CD8-positive, alpha-beta memory T cell (primary cell): ENCODE measurements around the gene CCDC60. TPM values are rescaled to one million over a fixed set of nuclear protein-coding genes. Genes with fewer than 3 reads are reported as not detected.

ENCODE experiments used
- CTCF ChIA-PET: fragments of 350-600 bp; sonication (Branson Sonifier 250); formaldehyde crosslinking; loops from one replicate; lab custom pipeline; 2021; ENCODE audit warnings: antibody characterized with exemption; lab: Charles Lee
- POLR2A ChIA-PET: fragments of 350-600 bp; sonication (Branson Sonifier 250); formaldehyde crosslinking; loops from one replicate; lab custom pipeline; 2021; ENCODE audit warnings: antibody characterized with exemption; lab: Charles Lee
- DNase-seq, 5 donors: peaks; one replicate each; pipeline versions ENCODE4 v3.0.0 to v3.0.0-alpha.2; 2020 to 2022; ENCODE audit warnings: mixed read lengths in 1 of 5
- H3K27ac ChIP-seq: one replicate; pipeline ENCODE4 v1.7.0; 2013; ENCODE audit warnings: low read depth, mild to moderate bottlenecking, low read length, moderate library complexity
- H3K27me3 ChIP-seq: 2 replicates; pipeline ENCODE4 v1.7.0; 2013; ENCODE audit warnings: low read length, mild to moderate bottlenecking; ENCODE audit not compliant: insufficient read depth, poor library complexity, severe bottlenecking
- H3K36me3 ChIP-seq: 2 replicates; pipeline ENCODE4 v1.7.0; 2013; ENCODE audit warnings: mild to moderate bottlenecking, low read length, moderate library complexity; ENCODE audit not compliant: insufficient read depth
- H3K4me1 ChIP-seq: 2 replicates; pipeline ENCODE4 v1.7.0; 2013; ENCODE audit warnings: mild to moderate bottlenecking, low read length, moderate library complexity; ENCODE audit not compliant: insufficient read depth
- H3K4me3 ChIP-seq: 2 replicates; pipeline ENCODE4 v1.7.0; 2013; ENCODE audit warnings: mild to moderate bottlenecking, low read length
- H3K9me3 ChIP-seq: 2 replicates; pipeline ENCODE4 v1.7.0; 2013; ENCODE audit warnings: mild to moderate bottlenecking, low read length
- H3K27ac Mint-ChIP-seq, 8 donors: one replicate each; pipeline ENCODE4 v1.8.0; 2020 to 2021; ENCODE audit warnings: mixed read lengths in 8 of 8, mild to moderate bottlenecking in 6 of 8, inconsistent platforms in 3 of 8, moderate library complexity in 3 of 8
- H3K27me3 Mint-ChIP-seq, 2 donors: one replicate each; pipeline ENCODE4 v1.8.0; 2020 to 2021; ENCODE audit warnings: mixed read lengths in 2 of 2, mild to moderate bottlenecking in 1 of 2, moderate library complexity in 1 of 2
- H3K36me3 Mint-ChIP-seq, 3 donors: one replicate each; pipeline ENCODE4 v1.8.0; 2020 to 2021; ENCODE audit warnings: mixed read lengths in 3 of 3, inconsistent platforms in 1 of 3, mild to moderate bottlenecking in 1 of 3
- H3K4me1 Mint-ChIP-seq, 3 donors: one replicate each; pipeline ENCODE4 v1.8.0; 2020 to 2021; ENCODE audit warnings: mixed read lengths in 3 of 3, inconsistent platforms in 1 of 3, mild to moderate bottlenecking in 1 of 3
- H3K4me3 Mint-ChIP-seq, 7 donors: one replicate each; pipeline ENCODE4 v1.8.0; 2020 to 2021; ENCODE audit warnings: mixed read lengths in 7 of 7, mild to moderate bottlenecking in 6 of 7, moderate library complexity in 4 of 7, inconsistent platforms in 2 of 7
- H3K9me3 Mint-ChIP-seq, 5 donors: one replicate each; pipeline ENCODE4 v1.8.0; 2020 to 2022; ENCODE audit warnings: mixed read lengths in 5 of 5, mild to moderate bottlenecking in 3 of 5, moderate library complexity in 2 of 5, inconsistent platforms in 1 of 5
- polyA plus RNA-seq: library from polyadenylated mRNA; unstranded; fragments of 300-500 nt; fragmentation: Illumina TruSeq; gene quantifications from one replicate; pipeline ENCODE4 v1.2.3, GENCODE V29; 2021
- total RNA-seq, 2 experiments: library from RNA; stranded (reverse); gene quantifications; one replicate each; pipeline ENCODE4 v1.2.3, GENCODE V29; 2021

CCDC60 gene
- total and polyA plus RNA-seq, 3 experiments from 2014 or later: not detected

- H3K27ac ChIP-seq: no peak overlapping the region
- H3K36me3 Mint-ChIP-seq: no peaks in the 10 kb centered on the region
- peaks cover 0 to 2% of the 10 kb centered on the region in 2 donors for H3K27me3 Mint-ChIP-seq
- ChIA-PET POLR2A (no interaction called here), CTCF (no interaction called here)
- no peak overlapping the region for H3K27ac Mint-ChIP-seq
- no peak overlapping the region for H3K4me3 ChIP-seq
- H3K36me3 ChIP-seq: no peaks in the 10 kb centered on the region
- no peaks in the 10 kb centered on the region for H3K4me1 Mint-ChIP-seq
- H3K9me3 ChIP-seq: no peaks in the 10 kb centered on the region
- H3K27me3 ChIP-seq: no peaks in the 10 kb centered on the region
- no peak overlapping the region for H3K4me3 Mint-ChIP-seq
- H3K9me3 Mint-ChIP-seq: peaks cover 0 to 5% (median 0%) of the 10 kb centered on the region in 5 donors
- no peak for DNase-seq
- H3K4me1 ChIP-seq: no peaks in the 10 kb centered on the region
Observed at GRCh38 chr12:119381471-119382235, 47.1 kb downstream of the CCDC60 start.

GRCh38 chr12:119383206-119383605 lies 48.7 kb downstream of the CCDC60 start:
- Mint-ChIP-seq H3K36me3 (no peaks in the 10 kb centered on the region), H3K9me3 (peaks cover 0 to 5% (median 0%) of the 10 kb centered on the region in 5 donors), H3K4me1 (no peaks in the 10 kb centered on the region), H3K27ac (no peak overlapping the region), H3K27me3 (peaks cover 2 to 5% of the 10 kb centered on the region in 2 donors), H3K4me3 (no peak overlapping the region)
- CTCF ChIA-PET: no interaction called here
- no peaks in the 10 kb centered on the region for H3K4me1 ChIP-seq
- POLR2A ChIA-PET: no interaction called here
- H3K9me3 ChIP-seq: no peaks in the 10 kb centered on the region
- no peaks in the 10 kb centered on the region for H3K36me3 ChIP-seq
- DNase-seq: no peak
- no peak overlapping the region for H3K4me3 ChIP-seq
- H3K27me3 ChIP-seq: no peaks in the 10 kb centered on the region
- no peak overlapping the region for H3K27ac ChIP-seq

GRCh38 chr12:119384340-119384739 lies 49.8 kb downstream of the CCDC60 start:
- POLR2A ChIA-PET: no interaction called here
- Mint-ChIP-seq H3K4me1 (no peaks in the 10 kb centered on the region), H3K36me3 (no peaks in the 10 kb centered on the region), H3K27ac (no peak overlapping the region), H3K9me3 (peaks cover 0 to 5% (median 0%) of the 10 kb centered on the region in 5 donors), H3K27me3 (peaks cover 4 to 5% of the 10 kb centered on the region in 2 donors), H3K4me3 (no peak overlapping the region)
- Histone ChIP-seq H3K27me3 (no peaks in the 10 kb centered on the region), H3K36me3 (no peaks in the 10 kb centered on the region), H3K4me1 (no peaks in the 10 kb centered on the region), H3K27ac (no peak overlapping the region), H3K4me3 (no peak overlapping the region), H3K9me3 (no peaks in the 10 kb centered on the region)
- CTCF ChIA-PET: interaction anchor here (1.8 kb wide), 1 partner anchor 9 kb away, joined by 5 read pairs; no protein-coding TSS in a partner anchor
- no peak for DNase-seq

GRCh38 chr12:119385659-119386058 lies 51.1 kb downstream of the CCDC60 start:
- Histone ChIP-seq H3K4me3 (no peak overlapping the region), H3K9me3 (no peaks in the 10 kb centered on the region), H3K36me3 (no peaks in the 10 kb centered on the region), H3K4me1 (no peaks in the 10 kb centered on the region), H3K27me3 (no peaks in the 10 kb centered on the region), H3K27ac (no peak overlapping the region)
- no peak for DNase-seq
- no peak overlapping the region for H3K4me3 Mint-ChIP-seq
- H3K4me1 Mint-ChIP-seq: no peaks in the 10 kb centered on the region
- H3K27me3 Mint-ChIP-seq: peaks cover 7 to 8% of the 10 kb centered on the region in 2 donors
- ChIA-PET CTCF (no interaction called here), POLR2A (no interaction called here)
- peaks cover 0 to 5% (median 0%) of the 10 kb centered on the region in 5 donors for H3K9me3 Mint-ChIP-seq
- no peaks in the 10 kb centered on the region for H3K36me3 Mint-ChIP-seq
- no peak overlapping the region for H3K27ac Mint-ChIP-seq

- Mint-ChIP-seq H3K36me3 (no peaks in the 10 kb centered on the region), H3K9me3 (no peaks in the 10 kb centered on the region), H3K27me3 (peaks cover 7 to 8% of the 10 kb centered on the region in 2 donors), H3K4me1 (no peaks in the 10 kb centered on the region), H3K4me3 (no peak overlapping the region), H3K27ac (no peak overlapping the region)
- H3K4me3 ChIP-seq: no peak overlapping the region
- no peak for DNase-seq
- no peaks in the 10 kb centered on the region for H3K9me3 ChIP-seq
- H3K27me3 ChIP-seq: no peaks in the 10 kb centered on the region
- no peak overlapping the region for H3K27ac ChIP-seq
- H3K4me1 ChIP-seq: no peaks in the 10 kb centered on the region
- CTCF ChIA-PET: no interaction called here
- POLR2A ChIA-PET: no interaction called here
- no peaks in the 10 kb centered on the region for H3K36me3 ChIP-seq
Observed at GRCh38 chr12:119389687-119390086, 55.2 kb downstream of the CCDC60 start.

- Histone ChIP-seq H3K36me3 (no peaks in the 10 kb centered on the region), H3K4me3 (no peak overlapping the region), H3K4me1 (no peaks in the 10 kb centered on the region), H3K27ac (no peak overlapping the region), H3K27me3 (no peaks in the 10 kb centered on the region), H3K9me3 (no peaks in the 10 kb centered on the region)
- ChIA-PET POLR2A (no interaction called here), CTCF (no interaction called here)
- Mint-ChIP-seq H3K27ac (no peak overlapping the region), H3K9me3 (peaks cover 0 to 1% (median 0%) of the 10 kb centered on the region in 5 donors), H3K4me1 (no peaks in the 10 kb centered on the region), H3K36me3 (no peaks in the 10 kb centered on the region), H3K4me3 (no peak overlapping the region), H3K27me3 (peaks cover 11 to 14% of the 10 kb centered on the region in 2 donors)
- no peak for DNase-seq
Observed at GRCh38 chr12:119391673-119392072, 57.1 kb downstream of the CCDC60 start.

- no peak for DNase-seq
- ChIA-PET CTCF (no interaction called here), POLR2A (no interaction called here)
- no peak overlapping the region for H3K4me3 Mint-ChIP-seq
- H3K4me1 ChIP-seq: no peaks in the 10 kb centered on the region
- H3K9me3 ChIP-seq: no peaks in the 10 kb centered on the region
- no peaks in the 10 kb centered on the region for H3K4me1 Mint-ChIP-seq
- H3K36me3 ChIP-seq: no peaks in the 10 kb centered on the region
- H3K27ac Mint-ChIP-seq: no peak overlapping the region
- H3K36me3 Mint-ChIP-seq: no peaks in the 10 kb centered on the region
- peaks cover 0 to 1% (median 0%) of the 10 kb centered on the region in 5 donors for H3K9me3 Mint-ChIP-seq
- H3K27me3 Mint-ChIP-seq: peaks cover 9 to 11% of the 10 kb centered on the region in 2 donors
- H3K27ac ChIP-seq: no peak overlapping the region
- no peak overlapping the region for H3K4me3 ChIP-seq
- no peaks in the 10 kb centered on the region for H3K27me3 ChIP-seq
Observed at GRCh38 chr12:119393677-119394076, 59.1 kb downstream of the CCDC60 start.

GRCh38 chr12:119397540-119397939 lies 63.0 kb downstream of the CCDC60 start:
- no peaks in the 10 kb centered on the region for H3K27me3 ChIP-seq
- H3K9me3 Mint-ChIP-seq: peaks cover 0 to 3% (median 0%) of the 10 kb centered on the region in 5 donors
- H3K4me1 ChIP-seq: no peaks in the 10 kb centered on the region
- H3K27ac ChIP-seq: no peak overlapping the region
- no peak overlapping the region for H3K4me3 ChIP-seq
- no peak overlapping the region for H3K27ac Mint-ChIP-seq
- no peaks in the 10 kb centered on the region for H3K9me3 ChIP-seq
- ChIA-PET CTCF (no interaction called here), POLR2A (no interaction called here)
- DNase-seq: no peak
- no peak overlapping the region for H3K4me3 Mint-ChIP-seq
- H3K27me3 Mint-ChIP-seq: peaks cover 6 to 7% of the 10 kb centered on the region in 2 donors
- no peaks in the 10 kb centered on the region for H3K36me3 ChIP-seq
- H3K4me1 Mint-ChIP-seq: no peaks in the 10 kb centered on the region
- H3K36me3 Mint-ChIP-seq: no peaks in the 10 kb centered on the region
